Measurements from ENCODE around the gene FOXP1.

DNA sequence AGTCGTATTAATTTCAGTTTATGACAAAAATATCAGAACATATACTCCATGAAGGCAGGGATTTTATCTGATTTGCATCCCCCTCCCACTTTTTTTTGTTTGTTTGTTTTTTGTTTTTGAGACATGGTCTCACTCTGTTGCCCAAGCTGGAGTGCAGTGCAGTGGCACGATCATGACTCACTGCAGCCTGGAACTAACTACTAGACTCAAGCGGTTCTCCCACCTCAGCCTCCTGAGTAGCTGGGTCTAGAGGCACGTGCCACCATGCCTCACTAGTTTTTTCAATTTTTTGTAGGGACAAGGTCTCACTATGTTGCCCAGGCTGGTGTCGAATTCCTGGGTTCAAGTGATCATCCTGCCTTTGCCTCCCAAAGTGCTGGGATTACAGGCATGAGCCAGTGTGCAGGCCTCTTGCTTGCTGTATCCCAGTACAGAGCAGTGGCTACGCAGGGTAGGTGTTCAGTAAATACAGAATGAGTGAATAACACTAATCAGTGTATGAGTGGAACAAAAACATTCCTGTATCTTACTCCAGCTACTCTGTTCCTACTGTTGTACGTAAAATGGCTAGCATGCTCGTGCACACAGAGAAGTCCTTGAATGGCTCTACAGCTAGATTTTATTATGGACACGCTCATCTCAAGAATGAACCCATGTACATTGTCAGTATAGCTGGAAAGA, 272.4 kb downstream of the FOXP1 start:
- TF ChIP-seq POLR2A (IDR thresholded peaks at IDR 0.05): no peak
- TF ChIP-seq, protein P1, sequence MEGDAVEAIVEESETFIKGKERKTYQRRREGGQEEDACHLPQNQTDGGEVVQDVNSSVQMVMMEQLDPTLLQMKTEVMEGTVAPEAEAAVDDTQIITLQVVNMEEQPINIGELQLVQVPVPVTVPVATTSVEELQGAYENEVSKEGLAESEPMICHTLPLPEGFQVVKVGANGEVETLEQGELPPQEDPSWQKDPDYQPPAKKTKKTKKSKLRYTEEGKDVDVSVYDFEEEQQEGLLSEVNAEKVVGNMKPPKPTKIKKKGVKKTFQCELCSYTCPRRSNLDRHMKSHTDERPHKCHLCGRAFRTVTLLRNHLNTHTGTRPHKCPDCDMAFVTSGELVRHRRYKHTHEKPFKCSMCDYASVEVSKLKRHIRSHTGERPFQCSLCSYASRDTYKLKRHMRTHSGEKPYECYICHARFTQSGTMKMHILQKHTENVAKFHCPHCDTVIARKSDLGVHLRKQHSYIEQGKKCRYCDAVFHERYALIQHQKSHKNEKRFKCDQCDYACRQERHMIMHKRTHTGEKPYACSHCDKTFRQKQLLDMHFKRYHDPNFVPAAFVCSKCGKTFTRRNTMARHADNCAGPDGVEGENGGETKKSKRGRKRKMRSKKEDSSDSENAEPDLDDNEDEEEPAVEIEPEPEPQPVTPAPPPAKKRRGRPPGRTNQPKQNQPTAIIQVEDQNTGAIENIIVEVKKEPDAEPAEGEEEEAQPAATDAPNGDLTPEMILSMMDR (IDR thresholded peaks at IDR 0.05): no peak
